Suprapubic skin (tissue), 4 donors: ENCODE measurements around the gene ATP11A.

Source experiments
- CTCF ChIP-seq, 2 donors: fragments of 200-600 bp in 1 of 2; fragments of 450-650 bp in 1 of 2; sonication (generic) in 1 of 2; IDR thresholded peaks; one replicate each; pipeline ENCODE4 v1.5.1; 2016 to 2019; ENCODE audit warnings: antibody characterized with exemption in 2 of 2, mild to moderate bottlenecking in 1 of 2, moderate library complexity in 1 of 2
- POLR2A ChIP-seq, 2 donors: fragments of 450-650 bp; IDR thresholded peaks; one replicate each; pipeline ENCODE4 v1.6.1; 2017; ENCODE audit warnings: antibody characterized with exemption in 2 of 2, mild to moderate bottlenecking in 2 of 2, moderate library complexity in 2 of 2
- POLR2AphosphoS5 ChIP-seq, 3 donors: sonication (generic); formaldehyde crosslinking; IDR thresholded peaks; one replicate each; pipeline ENCODE4 v1.6.1; 2017; ENCODE audit warnings: antibody characterized with exemption in 3 of 3

DNA sequence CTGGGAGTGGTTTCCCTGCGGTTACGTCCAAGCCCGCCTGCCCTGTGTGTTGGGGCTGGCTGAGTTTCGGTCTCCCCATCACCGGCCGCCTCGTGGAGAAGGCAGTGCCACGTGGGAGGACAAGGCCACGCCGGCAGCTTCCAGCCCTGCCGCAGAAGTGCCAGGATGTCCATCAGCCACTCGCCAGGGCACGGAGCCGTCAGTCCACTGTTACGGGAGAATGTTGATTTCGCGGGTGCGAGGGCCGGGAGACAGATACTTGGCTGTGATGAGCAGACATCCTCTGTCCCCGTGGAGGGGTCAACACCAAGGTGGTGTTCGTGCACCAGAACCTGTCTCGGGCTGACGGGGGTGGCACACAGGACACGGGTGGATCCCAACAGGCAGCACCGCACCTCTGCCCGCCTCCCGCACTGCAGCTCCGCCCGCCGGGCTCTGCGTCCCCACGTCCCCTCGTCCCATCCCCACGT, 192.8 kb downstream of the ATP11A start:
- TF ChIP-seq CTCF (IDR thresholded peaks at IDR 0.05) (no peak), POLR2A (IDR thresholded peaks at IDR 0.05) (no peak), POLR2AphosphoS5 (IDR thresholded peaks at IDR 0.05) (no peak)
